GM19372 (cell line): ENCODE results near the gene CCDC28B.

Experiments
- ATAC-seq: cut with Tn5 transposase; IDR thresholded peaks from one replicate; pipeline ENCODE4 v1.9.1; 2021; ENCODE audit warnings: mild to moderate bottlenecking, low read depth, moderate library complexity; ENCODE audit not compliant: unreplicated experiment

The CCDC28B gene

DNA sequence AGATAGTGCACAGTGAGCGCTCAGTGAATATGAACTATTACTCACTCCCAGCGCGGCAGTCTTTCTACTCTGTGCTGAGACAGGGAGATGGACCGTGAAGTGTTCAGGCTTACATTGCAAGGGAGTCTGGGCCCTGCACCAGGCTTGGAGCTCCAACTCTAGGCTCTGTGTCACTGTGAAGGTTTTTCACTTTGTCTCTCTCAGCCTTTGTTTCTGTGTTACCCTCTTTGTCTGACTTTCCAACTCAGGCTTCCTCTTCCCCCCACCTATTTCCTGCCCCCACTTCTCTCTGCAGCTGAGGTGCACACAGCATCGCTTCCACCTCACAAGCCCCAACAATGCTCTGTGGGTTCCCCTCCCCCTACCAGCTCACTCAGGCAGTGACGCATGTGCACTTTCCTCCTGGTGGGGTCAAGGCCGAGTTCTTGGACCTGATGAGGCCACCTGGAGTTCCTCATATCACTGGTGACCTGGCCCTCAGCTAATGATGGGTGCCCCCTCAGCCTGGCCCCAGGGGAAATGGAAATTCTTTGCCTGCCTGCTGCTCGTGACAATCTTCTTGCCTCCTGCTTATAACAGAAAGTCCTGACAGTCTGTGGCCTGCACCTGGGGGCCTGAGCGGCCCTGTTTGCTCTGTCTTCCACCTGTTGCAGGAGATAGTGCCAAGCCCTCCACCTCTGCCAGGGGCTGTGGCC, 49.6 kb downstream of the CCDC28B start:
- ATAC-seq, result peak; percentile 58

DNA sequence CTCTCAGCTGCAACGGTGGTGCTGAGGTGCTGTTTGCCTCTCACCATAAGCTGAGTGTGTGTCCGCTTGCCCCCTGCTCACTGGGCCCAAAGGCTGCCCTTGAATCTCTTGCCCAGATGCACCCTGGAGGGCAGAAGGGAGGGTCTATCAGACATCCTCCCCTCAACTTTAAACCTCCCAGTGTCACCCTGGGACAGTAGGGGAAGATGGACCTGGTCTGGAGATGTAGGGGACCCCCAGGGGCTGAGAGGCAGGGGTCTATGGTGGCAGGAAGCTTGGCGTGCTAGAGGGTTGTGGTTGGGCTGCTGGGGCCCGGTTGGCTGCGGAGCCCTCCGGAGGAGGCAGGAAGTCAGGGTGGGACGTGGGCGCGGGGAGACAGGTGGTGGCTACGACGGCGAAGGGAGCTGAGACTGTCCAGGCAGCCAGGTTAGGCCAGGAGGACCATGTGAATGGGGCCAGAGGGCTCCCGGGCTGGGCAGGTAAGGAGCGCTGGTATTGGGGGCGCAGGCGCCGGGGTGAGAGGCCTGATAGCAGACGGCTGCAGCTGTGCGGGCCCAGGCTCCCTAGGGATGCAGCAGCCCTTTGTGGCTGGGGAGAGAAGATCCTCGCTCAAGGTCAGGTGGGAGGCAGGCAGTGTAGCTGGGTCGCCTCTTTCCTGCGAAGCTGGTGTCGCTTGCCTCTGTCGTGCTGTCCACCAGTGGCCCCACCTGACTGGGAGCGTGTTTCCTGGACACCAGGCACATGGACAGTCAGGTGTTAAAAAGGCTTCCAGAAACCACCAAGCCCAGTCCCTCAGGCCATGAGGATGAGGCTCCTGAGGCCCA, 50.7 kb downstream of the CCDC28B start, which contains the start of gene LCK:
Gene LCK, plus strand, starts transcription at position 373 of the 824 bp plus-strand sequence. CDS start 23,065 bp downstream, outside the sequence.
- no peak for ATAC-seq
